ENCODE measurements around the gene HSPA4L.

The HSPA4L gene

DNA sequence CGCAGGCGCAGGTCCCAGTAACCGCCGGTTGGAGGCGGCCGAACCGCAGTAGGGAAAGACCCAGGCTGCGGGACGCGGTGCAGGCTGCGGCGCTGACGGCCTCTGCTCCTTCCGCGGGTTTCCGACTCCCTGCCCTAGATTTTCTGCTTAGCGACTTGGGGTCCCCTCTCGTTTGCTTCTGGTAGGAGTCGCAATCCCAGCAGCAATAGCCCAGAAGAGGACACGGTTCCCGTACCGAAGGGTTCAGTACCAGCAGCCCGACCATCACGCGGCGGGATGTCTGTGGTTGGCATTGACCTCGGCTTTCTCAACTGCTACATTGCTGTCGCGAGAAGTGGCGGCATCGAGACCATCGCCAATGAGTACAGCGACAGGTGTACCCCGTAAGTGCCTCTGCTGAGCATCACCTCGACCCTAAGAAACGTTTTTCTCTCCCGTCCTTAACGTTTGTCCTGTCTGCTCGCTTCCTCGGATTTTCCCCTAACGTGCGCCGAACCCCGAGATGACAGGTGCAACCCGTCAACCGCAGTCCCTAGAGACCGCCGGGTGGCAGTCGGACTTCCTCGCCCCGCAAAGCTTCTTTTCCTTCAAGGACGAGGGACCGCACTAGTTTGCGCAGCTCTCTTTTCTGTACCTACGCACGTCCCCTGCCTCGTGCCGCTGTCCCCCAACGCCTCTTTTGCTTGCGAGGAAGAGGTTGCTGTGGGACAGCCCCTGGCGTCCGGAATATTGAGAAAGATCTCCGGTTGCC lies at the start of gene HSPA4L:
HSPA4L (plus strand) TSS at position 48 of the 751 bp plus-strand sequence; CDS start at position 277, 229 bp downstream.
- DNase-seq (ENCODE audit: low spot score), result no peak
- no peak for FAIRE-seq

DNA sequence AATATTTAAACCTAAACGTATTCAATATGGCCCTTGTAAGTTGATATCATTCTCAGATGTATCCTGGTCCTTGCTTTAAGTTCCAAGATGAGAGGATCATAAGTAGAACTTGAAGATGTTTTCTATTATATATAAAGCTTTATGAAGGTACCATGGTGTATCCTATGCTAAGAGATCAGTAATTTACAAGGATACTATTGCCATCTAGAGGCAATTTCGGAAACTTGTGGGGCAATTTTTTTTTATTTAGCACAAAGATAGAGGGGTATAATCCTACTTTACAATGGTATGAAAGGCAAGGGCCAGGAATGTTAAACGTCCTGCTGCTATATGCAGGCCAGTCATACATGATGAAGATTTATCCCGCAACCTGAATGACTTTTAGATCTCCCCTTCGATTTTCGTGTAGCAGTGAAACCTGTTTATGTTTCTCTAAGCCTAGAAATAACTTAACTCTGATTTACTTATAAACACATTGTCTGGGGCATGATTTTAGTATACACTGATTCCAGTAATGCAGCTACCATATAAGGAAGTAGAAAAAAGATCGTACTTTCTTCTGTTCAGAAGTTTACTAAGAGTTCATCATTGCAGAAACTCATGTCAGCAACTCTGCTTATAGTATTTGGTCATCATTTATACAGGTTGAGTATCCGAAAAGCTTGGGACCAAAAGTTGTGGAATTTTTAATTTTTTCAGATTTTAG lies 49.3 kb upstream of the HSPA4L start:
- peak; percentile 16 for DNase-seq (ENCODE audit: low spot score)
- FAIRE-seq, result no peak

DNA sequence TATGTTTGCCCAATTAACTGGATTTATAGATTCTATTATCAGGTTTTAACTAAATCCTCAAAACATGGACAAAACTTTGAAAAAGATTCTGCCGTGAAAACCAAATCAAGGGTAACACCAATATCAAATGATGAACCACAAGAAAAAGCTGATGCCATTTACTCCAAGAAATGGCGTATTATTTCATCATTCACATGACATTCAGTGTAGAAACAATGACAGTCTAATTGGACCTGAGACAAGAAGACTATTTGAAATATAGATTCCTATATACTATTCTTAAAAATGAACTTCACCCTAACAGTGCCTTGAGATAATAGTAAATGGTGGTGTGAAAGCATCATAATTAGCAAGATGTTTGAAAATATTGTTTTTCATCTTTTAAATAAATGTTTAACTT lies 47.1 kb upstream of the HSPA4L start:
- FAIRE-seq, result no peak

DNA sequence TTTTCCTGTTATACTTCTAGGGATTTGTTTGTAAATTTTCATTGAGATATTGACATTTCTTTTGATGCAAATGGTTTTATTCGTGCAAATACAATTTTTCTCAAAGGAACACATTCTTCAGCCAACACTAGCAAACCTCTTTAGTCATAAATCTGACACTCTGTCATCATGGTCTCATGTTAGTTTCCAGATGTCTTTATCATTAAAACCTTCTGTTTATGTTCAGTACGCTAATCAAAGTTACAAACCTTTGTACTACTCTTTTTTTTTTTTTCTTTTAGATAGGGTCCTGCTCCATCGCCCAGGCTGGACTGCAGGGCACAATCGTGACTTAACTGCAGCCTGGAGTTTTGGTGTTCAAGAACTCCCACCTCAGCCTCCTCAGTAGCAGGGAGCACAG lies 44.8 kb upstream of the HSPA4L start:
- DNase-seq (ENCODE audit: low spot score) (no peak), FAIRE-seq (no peak)

More for the DNA sequence above, 47.1 kb upstream of the HSPA4L start:
- DNase-seq (ENCODE audit: low spot score), result no peak

DNA sequence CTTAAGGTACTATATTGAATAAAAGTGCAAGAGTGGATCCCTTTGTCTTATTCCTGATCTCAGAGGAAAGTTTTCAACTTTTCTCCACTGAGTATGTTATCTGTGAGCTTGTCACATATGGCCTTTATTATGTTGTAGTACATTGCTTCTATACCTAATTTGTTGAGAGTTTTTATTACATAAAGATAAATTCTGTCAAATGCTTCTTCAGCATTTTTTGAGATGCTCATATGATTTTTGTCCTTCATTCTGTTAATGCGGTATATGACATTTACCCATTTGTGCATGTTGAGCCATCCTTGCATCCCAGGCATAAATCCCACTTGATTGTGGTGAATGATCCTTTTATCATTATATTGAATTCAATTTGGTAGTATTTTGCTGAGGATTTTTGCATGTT lies 40.9 kb upstream of the HSPA4L start:
- FAIRE-seq (no peak), DNase-seq (ENCODE audit: low spot score) (no peak)

DNA sequence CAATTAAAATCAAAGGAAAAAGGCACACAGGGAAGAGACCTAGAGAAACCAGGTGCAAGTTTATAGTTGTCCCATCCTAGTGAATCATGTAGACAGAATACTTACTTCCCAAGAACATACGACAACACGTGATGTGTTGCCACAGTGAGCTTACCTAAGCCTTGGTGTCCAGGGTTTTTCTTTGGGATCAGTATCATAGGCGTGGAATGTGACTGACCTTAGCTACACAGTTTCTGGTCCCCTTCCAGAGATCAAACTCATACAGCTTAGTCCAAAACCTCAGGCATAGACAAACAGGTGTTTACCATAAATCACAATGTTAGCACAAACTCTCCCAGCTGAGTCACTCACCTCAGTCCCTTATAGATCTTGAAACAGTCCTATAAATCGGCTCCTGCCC lies 34.2 kb upstream of the HSPA4L start:
- DNase-seq (ENCODE audit: low spot score) (no peak), FAIRE-seq (no peak)

DNA sequence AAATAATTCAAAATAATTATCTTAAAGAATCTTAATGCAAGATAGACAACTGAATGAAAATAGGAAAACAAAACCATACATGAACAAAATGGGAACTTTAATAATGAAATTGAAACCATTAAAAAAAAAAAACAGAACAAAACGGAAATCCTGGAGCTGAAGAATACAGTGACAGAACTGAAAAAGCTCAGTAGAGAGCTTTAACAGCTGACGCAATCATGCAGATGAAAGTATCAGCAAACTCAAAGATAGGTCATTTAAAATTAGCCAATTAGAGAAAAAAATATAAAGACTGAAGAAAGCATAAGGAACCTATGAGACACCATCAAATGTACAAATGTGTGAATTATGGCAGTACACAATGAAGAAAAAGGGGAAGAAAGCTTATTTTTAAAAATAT lies 33.2 kb upstream of the HSPA4L start:
- FAIRE-seq, result no peak
- no peak for DNase-seq (ENCODE audit: low spot score)

DNA sequence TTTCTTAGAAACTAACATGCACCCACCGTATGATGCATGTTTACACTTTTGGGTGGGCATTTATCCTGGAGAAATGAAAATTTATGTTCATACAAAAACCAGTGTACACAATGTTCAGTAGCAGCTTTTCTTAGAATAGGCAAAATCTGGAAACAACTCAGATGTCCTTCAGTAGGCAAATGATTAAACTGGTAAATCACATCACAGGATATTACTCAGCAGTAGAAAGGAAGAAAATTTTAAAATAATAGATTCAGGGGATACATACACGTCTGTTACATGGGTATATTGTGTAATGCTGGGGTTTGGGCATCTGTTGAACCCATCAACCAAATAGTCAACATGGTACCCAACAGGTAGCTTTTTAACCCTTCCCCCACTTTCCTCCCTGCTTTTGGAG lies 25.2 kb upstream of the HSPA4L start:
- FAIRE-seq (no peak), DNase-seq (ENCODE audit: low spot score) (no peak)

DNA sequence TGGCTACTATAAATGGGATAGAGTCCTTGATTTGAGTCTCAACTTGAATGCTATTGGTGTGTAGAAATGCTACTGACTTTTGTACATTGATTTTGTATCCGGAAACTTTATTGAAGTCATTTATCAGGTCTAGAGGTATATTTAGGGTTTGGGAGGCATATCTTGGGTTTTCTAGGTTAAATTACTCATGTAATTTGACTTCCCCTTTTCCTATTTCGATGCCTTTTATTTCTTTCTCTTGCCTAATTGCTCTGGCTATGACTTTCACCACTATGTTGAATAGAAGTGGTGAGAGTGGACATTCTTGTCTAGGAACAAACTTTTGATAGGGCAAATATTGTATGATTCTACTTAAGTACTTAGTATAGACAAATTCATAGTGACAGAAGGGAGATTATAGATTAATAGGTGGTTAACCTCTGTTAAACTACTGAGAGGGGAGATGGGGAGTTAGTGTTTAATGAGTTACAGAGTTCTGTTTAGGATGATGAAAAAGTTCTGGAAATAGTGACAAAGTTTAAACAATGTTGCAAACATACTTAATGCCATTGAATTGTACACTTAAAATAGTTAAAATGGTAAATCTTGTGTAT lies 22.8 kb upstream of the HSPA4L start:
- no peak for DNase-seq (ENCODE audit: low spot score)
- no peak for FAIRE-seq

DNA sequence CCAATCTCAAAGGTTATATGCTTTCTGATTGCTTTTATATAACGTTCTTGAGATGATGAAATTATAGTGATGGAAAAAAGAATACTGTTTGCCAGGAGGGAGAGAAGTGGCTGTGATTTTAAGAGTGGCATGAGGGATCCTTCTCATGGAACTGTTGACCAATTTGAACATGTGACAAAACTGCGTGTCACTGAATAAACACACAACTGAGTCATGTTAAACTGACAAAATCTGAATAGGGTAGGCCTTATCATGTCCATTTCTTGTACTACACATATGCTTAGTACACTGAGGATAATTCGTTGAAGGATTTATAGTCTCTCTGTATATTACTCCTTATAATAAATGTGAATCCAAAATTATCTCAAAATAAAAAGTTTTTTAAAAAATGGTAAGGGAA lies 22.2 kb upstream of the HSPA4L start:
- FAIRE-seq (no peak), DNase-seq (ENCODE audit: low spot score) (no peak)

DNA sequence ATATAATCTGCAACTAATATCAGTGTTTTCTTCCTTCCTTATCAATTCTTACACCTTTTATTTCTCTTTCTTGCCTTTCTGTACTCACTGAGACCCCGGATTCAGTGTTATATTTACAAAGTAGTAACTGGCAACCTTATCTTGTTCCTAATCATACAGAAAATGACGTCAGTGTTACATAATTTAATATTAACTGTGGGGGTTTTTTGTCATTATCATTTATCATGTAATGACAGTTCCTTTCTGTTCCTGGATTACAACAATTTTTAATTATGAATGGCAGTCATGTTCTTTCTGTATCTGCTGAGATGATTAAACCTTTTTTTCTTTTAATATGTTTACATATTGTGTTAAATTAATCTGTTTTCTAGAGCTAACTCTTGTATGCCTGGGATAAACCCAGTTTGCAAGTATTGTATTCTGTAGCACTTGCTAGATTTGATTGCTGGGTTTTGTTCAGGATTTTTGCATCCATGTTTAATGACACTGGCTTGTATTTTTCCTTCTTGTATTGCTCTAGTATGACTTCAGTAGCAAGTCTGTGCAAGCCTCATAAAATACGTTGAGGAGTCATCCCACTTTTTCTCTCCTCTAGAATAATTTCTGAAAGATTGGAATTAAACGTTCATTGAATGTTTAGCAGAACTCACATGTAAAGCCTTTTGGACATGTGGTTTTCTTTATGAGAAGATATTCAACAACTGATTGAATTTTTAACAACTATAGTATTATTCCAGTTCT lies 10.4 kb upstream of the HSPA4L start:
- FAIRE-seq, result no peak
- no peak for DNase-seq (ENCODE audit: low spot score)

DNA sequence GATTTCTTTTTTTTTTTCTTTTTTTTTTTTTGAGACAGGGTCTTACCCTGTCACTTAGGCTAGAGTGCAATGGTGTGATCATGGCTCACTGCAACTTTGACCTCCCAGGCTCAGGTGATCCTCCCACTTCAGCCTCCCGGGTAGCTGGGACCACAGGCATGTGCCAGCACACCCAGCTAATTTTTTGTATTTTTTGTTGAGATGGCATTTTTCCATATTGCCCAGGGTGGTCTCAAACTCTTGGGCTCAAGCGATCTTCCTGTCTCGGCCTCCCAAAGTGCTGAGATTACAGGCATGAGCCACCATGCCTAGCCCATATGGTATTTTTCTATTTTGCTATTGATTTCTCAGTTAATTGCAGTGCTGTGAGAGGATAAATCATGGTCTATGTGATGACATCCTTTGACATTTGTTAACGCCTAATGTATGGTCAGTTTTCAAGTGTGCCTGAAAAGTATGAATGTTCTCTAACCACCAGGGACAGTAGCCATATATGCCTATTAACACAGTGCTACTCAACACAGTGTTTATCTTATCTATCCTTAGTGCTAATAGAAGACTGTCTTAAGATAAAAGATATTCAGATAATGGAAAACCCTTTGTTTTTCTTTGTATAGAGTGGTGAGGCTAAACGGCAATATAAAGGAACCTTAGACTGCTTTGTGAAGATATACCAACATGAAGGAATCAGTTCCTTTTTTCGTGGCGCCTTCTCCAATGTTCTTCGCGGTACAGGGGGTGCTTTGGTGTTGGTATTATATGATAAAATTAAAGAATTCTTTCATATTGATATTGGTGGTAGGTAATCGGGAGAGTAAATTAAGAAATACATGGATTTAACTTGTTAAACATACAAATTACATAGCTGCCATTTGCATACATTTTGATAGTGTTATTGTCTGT lies 9.1 kb upstream of the HSPA4L start:
- DNase-seq (ENCODE audit: low spot score) (no peak), FAIRE-seq (no peak)

DNA sequence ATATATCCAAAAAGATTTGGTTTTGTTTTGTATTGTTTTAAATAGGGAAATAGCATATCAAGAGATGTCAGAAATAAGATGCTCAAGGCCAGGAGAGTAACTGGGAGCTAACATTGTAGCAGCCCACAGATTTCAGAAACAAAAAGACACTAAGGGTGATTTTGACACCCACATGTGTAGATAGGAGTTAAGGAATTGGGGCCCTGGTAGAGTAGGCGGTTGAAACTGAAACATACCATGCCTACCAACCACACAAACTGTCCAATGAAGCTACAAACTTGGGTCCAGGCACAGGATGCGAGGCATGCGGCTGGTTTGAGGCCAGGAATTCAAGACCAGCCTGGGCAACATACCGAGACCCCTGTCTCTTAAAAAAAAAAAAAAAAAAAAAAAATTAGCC lies 6.3 kb upstream of the HSPA4L start:
- no peak for FAIRE-seq
- no peak for DNase-seq (ENCODE audit: low spot score)

DNA sequence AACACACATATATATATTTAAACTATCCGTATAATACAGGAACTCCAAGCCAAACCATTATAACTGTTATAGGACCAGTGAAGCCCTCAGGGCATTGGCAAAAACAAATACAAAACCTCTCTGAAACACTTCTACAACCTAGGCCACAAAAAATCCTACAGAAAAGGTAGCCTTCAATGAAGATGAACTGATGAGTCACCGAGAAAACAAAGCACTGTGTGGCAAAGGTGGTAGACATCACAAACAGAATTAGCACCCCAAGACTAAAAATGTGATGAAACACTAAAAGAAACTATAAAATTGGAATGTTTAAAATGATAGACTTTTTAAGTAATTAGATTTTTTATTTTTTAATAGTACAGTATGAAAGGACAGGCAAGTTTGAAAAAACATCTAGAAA lies 5.5 kb upstream of the HSPA4L start:
- DNase-seq (ENCODE audit: low spot score), result no peak

DNA sequence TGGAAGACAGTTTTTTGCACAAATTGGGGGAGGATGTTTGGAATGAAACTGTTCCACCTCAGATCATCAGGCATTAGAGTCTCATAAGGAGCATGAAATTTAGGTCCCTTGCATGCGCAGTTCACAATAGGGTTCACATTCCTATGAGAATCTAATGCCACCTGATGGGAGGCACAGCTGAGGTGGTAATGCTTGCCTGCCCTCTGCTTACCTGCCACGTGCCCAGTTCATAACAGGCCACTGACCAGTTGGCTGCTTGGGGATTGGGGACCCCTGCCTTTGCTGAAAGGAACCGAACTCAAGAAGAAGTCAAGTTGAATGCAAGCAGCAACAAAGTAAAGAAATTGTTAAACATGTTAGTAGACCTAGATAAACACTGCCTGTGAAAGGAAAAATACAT lies 4.6 kb upstream of the HSPA4L start:
- no peak for DNase-seq (ENCODE audit: low spot score)

More for the DNA sequence above, 5.5 kb upstream of the HSPA4L start:
- no peak for FAIRE-seq

DNA sequence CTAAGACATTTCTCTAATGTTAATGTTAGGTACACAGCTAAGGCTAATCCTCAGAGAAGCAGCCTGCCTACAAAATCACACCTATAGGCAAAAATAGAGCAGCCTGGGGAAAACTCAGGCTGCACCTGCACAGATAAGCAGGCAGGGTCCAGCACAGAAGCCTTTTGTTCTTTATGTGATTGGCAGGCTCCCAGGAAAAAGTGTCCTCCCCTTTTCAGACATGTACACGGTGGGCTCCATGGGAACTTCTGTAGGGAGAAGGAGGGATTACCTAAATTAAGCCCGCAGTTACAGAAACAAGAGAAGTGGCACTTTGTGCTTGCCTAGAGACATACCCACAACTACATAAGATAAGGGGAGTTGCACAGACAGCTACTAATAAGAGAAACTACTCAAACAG lies 4.0 kb upstream of the HSPA4L start:
- DNase-seq (ENCODE audit: low spot score) (no peak), FAIRE-seq (no peak)

More for the DNA sequence above, 4.6 kb upstream of the HSPA4L start:
- no peak for FAIRE-seq

DNA sequence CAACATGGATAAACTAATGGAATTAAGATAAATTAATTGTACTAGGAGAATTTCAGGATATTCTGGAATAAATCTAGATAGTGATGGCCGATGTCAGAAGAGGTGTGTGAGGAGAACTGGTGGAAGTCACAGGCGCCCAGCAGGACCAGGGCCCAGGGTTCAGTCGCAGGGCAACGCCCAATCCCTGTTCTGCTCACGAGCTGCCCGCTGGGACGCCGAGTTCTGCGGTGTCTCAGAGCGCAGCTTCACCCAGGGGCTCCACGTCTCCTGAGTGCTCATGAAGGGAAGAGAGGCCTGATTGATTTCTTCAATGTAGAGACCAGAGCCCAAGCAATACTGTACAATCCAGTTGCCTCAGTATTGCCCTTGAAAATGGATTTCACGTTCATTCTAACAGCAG lies 1.5 kb upstream of the HSPA4L start:
- FAIRE-seq, result no peak

DNA sequence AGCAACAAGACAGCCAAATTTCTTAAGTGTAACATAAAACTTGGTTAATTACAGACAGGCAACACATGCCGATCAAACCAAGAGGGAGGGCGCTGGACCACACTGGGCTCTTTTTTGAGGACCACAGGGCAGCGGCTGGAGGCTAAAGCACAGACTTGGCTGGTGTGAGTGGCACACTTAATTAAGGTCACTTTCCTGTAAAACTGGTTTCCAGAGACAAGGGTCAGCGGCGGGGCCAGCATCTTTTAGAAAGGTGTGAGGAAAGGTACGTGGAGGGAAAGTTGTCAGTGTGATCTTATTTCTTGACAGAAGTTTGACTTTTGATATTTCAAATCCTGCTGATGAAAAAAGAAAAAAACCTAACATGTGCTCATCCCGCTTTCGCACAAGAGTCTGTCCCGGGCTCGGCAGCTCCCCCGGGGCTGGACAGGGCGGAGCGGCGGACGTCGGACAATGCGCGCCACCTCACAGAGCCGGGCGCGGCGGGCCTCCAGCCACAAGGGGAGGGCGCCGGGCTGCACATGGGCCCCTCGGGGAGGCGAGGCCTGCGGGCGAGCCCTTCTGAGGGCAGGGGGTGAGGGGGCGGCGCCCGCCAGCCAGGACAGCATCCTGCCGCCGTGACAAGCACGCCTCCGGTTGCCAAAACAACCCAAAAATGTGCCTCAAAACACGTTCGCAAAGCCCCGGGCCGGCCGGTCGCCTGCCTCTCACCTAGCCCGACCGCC lies 660 bp upstream of the HSPA4L start:
- FAIRE-seq (no peak), DNase-seq (ENCODE audit: low spot score) (no peak)

More for the DNA sequence above, 1.5 kb upstream of the HSPA4L start:
- DNase-seq (ENCODE audit: low spot score), result no peak

DNA sequence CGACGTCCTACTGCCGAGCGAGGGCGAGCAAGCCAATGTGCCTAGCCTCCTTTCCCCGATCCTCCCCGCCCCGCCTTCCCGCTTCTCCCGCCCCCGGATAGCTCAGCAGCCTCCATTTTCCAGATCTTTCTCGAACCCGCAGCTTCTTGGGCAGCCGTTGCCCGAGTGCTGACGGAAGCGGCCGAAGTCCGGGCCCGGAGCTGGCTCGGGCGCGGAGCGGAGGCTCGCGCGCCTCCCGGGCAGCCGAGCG lies 172 bp upstream of the HSPA4L start:
- FAIRE-seq (no peak), DNase-seq (ENCODE audit: low spot score) (no peak)

DNA sequence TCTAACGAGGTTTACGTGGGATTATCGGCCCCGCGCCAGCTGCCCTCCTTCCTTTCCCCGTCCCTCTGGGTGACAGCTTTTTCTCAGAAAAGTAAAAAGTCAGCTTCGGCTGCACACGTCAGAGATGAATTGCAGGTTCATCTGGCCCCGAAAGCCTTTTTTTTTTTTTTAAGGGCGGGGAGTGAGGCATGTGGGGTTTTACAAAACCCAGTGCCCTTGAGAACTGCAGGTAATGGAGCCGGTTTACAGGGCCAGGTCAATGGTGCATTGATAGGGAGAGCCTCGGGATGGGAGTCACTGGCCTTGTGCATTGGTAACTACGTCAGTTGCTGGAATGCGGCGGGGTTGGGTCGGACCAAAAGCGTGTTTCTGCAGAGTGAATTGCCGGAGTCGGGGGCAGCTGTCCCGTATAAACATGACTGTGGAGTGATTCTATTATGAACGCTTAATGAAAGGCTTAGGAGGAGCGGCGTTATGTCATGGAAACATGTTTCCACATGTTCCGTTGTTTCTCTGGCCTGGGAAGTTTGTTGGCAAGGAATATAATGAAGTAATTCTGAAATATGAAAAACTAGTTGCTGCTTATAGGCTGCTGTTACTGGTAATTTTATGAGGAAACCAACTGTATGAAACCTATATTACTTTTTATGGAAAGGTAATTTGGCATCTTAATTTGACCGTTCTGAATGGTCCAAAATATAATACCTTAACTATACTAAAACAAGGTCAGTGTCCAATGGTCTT lies 1.1 kb downstream of the HSPA4L start:
- FAIRE-seq (no peak), DNase-seq (ENCODE audit: low spot score) (no peak)
